Transverse colon (tissue), 4 donors: ENCODE measurements around the gene POM121.

Experiments
- CTCF ChIP-seq, 5 experiments: fragments of 200-600 bp in 3 of 5; fragments of 450-650 bp in 2 of 5; sonication (generic) in 3 of 5; IDR thresholded peaks; 1 replicate in 2 of 5; 2 replicates in 3 of 5; pipeline ENCODE4 v1.5.1; 2016 to 2017; ENCODE audit warnings: antibody characterized with exemption in 5 of 5, inconsistent platforms in 3 of 5, mild to moderate bottlenecking in 2 of 5, moderate library complexity in 1 of 5
- EP300 ChIP-seq: sonication (generic); formaldehyde crosslinking; IDR thresholded peaks from one replicate; pipeline ENCODE4 v1.6.1; 2017; ENCODE audit warnings: antibody characterized with exemption, low read depth
- POLR2A ChIP-seq: fragments of 450-650 bp; IDR thresholded peaks from one replicate; pipeline ENCODE4 v1.6.1; 2016; ENCODE audit warnings: antibody characterized with exemption, mild to moderate bottlenecking, moderate library complexity
- POLR2AphosphoS5 ChIP-seq, 3 donors: sonication (generic); formaldehyde crosslinking; IDR thresholded peaks; one replicate each; pipeline ENCODE4 v1.6.1; 2016; ENCODE audit warnings: antibody characterized with exemption in 3 of 3

GRCh38 chr7:72924386-72924732 lies 536 bp upstream of the POM121 start:
- no peak for TF ChIP-seq CTCF (IDR thresholded peaks at IDR 0.05)
- no peak for TF ChIP-seq POLR2A
- TF ChIP-seq EP300: no peak
- TF ChIP-seq POLR2AphosphoS5 (IDR thresholded peaks at IDR 0.05): no peak
